HS-5 (cell line): ENCODE results near the gene DOCK4.

Experiments
- DNase-seq: peaks from one replicate; pipeline ENCODE4 v3.0.0-alpha.2; 2012; ENCODE audit warnings: low read depth

DOCK4 gene

DNA sequence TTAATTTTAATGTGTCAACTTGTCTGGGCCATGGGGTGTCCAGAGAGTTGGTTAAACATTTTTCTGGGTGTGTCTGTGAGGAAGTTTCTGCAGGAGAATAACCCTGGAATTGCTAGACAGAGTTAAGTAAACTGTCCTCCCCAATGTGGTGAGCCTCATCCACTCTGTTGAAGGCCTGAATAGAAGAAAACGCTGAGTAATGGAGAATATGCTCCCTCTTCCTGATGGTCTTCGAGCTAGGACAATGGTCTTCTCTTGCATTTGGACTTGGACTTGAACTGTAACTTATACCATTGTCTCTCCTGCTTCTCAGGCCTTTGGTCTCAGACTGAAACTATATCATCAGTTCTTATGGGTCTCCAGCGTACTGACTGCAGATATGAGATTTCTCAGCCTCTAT, 347.9 kb downstream of the DOCK4 start:
- DNase-seq = no peak

DNA sequence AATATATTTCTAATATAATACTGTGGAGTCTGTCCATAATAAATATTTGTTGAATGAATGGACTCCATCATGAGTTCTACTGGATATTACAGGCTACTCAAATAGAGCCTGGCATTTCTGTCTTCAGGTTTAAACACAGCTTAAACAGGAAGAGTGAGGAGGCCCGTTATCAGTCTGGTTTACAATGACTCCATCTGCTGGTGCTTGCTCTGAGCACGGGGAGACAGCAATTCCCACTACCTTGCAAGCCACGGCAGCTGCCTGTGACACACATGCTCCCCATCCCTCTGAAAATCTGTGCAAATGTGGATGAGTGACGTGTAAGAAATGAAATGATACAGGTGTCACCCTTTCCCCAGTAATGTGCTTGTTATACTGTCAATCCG, 350.4 kb downstream of the DOCK4 start:
- DNase-seq = no peak

DNA sequence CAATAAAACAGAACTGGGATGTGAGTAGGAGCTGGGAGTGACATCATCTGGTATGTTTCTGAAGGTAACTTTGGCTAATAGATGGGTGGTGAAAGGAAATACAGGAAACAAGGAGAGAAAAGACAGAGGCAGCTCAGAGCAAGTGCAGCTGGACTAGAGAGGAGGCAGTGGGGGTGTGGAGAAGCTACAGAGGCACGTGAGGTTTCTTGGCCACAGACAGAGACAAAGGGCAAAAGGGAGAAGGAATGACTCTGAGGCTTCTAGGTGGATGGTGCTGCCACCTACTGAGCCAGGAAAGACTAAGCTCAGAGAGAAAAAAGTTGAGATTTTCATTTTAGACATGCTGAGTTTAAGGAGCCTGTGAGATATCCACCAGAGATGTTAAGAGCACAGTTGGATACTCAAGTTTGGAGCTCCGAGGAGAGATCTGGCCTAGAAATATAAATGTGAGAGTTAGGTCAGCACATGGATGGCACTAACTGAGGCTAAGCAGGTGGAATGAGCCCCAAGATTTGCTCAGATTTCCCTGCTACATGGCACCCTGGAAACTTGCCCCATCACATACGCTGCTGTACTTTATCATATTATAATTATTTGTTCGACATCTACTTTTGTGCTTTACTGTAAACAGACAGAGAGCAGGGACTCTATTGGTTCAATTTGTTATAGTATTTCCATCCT, 350.9 kb downstream of the DOCK4 start:
- DNase-seq = no peak

DNA sequence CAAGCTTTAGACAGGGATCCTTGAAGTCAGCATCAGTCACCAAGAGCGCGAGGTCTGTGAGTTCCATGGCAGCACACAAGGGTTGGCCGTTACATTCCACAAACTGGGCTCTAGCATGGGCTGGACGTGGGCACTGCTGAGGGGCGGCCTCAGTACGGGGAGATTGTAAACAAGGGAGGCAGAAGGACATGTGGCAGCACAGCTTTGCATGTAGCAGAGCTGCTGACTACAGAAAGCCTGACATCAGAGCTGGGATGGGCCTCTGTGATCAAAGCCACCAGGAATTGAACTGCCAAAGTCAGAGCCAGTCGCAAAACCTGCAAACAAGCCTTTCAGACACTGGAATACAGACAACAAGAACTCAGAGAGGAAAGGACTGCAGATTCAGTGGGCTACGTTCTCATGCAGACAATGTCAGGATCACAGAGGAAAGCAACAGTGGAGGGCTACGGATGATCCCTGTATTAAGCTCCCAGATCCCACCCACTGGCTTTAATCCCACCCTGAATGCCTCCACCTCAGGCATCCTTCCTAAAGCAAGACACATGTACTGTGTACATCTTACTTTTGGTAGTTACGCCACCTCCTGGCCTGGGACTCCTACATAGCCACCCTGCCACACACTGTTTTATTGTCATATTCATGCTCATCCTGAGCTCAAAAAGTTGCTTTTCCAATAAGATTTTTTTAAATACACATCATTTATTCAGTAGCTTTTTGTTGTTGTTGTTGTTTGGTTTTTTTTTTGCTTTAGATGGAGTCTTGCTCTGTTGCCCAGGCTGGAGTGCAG, 352.8 kb downstream of the DOCK4 start:
- no peak for DNase-seq

GRCh38 chr7:111852081-111852480, 354.1 kb downstream of the DOCK4 start:
- DNase-seq = no peak

- DNase-seq = no peak
Measured at GRCh38 chr7:111846898-111847297, 359.3 kb downstream of the DOCK4 start.

- DNase-seq = no peak
Measured at GRCh38 chr7:111845853-111846252, 360.3 kb downstream of the DOCK4 start.

DNA sequence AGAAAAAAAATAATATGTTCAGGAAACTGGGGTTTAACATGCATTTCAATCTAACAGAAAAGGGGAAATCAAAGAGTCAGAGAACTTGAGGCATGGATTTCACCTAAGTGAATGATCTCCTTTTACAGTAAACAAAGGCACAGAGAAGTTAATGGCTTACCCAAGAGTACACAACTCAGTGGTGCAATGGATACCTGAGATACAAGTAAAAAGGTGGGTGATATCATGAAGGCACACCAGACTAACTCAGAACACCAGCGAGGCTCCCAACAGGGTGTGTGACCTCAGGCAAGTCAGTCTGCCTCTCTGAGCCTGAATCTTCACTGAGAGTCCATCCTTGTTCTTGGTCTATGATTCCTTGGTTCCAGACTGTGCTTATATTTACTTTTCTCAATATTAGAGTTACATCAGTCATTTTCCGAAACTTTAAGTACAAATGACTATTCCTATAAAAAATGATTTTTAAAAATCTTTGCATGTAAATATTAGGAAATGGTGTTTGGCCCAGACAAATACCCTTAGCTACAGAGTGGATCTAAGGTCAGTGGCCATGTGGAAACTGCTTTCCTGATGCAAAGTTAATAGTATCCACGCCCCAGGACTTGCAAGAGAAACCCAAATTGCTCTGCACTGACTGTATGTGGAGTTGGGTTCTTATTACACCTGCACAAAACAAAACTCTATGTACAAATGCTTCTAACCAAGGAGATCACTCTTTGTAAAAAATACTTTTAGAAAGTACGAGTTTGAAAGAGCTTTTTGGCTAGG, 361.1 kb downstream of the DOCK4 start:
- DNase-seq = no peak

- no peak for DNase-seq
Measured at GRCh38 chr7:111842491-111842890, 363.7 kb downstream of the DOCK4 start.

- DNase-seq = no peak
Measured at GRCh38 chr7:111841596-111842205, 364.5 kb downstream of the DOCK4 start.

- no peak for DNase-seq
Measured at GRCh38 chr7:111840528-111840927, 365.7 kb downstream of the DOCK4 start.

DNA sequence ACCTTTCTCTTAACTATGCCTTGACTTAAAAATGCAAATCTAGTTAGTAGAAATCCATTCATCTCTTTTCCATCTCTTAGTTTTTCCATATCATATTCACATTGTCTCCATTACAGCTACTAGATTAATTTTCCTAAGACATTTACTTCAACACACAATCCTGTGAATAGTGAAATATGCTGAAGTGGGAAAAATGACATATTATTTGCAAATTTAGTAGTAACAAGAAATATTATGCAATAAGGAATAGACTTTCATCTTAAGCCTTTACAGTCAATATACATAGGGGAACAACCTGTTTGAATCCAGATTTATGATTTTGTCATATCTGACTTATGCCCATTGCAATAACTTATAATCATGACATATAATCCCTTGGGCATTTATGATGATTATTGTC, 366.9 kb downstream of the DOCK4 start:
- DNase-seq = no peak

DNA sequence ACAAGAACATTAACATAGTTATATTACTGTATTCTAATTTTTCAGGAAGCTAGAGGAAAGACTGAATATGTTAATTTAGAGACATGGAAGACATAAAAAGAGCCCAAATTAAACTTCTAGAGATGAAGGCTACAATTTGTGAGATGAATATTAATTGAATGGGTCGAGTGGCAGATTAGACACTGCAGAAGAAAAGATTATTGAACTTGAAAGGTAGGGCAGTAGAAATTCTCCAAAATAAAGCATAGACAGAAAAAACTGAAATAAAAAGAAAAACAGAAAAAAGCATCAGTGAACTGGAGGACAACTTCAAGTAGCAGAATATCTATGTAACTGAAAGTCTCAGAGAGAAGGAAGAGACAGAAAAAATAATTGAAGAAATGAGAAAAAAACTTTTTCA, 369.6 kb downstream of the DOCK4 start:
- DNase-seq = no peak

DNA sequence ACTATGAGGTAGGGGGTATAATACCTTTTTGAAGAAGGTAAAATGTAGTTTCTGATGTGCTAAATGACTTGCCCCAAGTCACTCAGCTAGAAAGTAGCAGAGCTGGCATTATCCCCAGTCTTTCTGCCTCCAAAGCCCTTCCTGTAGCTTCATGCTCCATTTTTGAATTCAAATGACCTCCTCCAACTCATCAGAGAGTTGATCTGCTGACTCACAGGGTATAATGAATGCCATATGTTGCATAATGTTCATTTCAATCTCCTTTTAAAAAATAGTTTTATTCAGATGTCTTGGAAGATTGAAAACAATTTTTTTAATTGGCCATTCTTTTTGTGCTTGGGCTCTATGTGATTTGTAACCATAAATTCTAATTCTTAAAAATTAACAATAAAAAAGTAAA, 371.1 kb downstream of the DOCK4 start:
- peak; percentile 61 for DNase-seq

DNA sequence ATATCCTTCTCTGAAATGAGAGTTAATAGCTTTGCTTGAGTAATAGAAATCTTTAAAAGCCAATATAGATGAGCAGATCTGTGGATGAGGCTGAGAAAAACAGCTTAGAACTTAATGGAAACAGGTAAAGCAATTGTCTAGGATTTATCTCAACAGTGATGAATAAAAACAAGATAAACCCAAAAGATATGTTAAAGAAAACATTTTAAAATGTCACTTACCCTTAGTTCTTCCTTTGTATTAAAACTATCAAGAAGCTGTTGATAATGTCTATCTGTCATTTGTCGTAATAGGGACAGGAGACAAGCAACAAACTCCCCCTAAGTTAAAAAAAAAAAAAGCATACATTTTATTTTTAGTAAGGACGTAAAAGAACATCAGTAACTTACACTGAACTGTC, 371.8 kb downstream of the DOCK4 start:
- DNase-seq = no peak

GRCh38 chr7:111833466-111833865, 372.7 kb downstream of the DOCK4 start:
- DNase-seq = no peak

- no peak for DNase-seq
Measured at GRCh38 chr7:111832174-111832573, 374.0 kb downstream of the DOCK4 start.

- no peak for DNase-seq
Measured at GRCh38 chr7:111829221-111829620, 377.0 kb downstream of the DOCK4 start.

DNA sequence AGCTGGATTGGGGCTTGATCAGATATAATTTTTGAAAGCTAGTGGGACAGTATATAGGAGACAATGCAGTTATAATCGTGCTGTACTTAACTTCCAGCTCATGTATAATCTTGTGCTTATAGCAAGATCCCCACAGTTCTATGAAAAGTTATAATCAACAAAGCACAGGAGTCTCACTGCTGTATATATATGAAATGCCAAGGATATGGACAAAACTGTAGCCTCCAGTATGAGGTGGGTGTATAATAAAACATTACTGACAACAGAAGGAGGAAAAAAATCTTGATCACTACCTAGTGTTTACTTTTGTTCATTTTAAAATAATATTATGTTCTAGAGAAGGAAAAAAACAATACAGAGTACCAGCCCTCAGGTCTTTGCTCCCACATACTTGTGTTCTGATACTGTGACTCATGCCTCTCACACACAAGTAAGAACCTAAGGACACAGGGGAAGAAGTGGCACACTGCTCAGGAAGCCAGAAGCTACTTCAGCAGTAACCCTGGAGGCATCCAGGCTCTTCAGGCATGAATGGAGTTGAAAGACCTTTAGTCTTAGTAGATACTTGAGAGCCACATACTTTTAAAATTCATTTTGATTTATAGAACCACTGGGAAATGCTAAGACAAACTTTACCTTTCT, 378.2 kb downstream of the DOCK4 start:
- no peak for DNase-seq

- DNase-seq = no peak
Measured at GRCh38 chr7:111825046-111825445, 381.2 kb downstream of the DOCK4 start.

DNA sequence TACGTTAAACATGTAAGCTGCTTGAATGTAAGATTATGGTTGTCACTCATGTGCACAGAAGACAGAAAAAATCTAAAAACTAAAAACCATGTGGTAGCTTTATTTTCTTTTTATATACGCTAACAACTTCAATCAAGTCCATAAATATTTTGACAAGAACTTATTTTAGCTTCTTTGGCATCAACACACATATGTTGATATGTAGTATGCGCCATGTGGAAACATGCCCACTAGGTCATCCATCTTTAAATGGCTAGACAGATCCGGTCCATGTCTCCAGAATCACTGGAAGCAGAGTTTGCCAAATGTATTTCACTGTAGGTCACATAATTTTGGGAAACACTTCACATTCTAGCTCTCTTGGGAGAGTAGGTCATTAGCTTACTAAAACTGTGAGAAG, 382.4 kb downstream of the DOCK4 start:
- DNase-seq = no peak

- no peak for DNase-seq
Measured at GRCh38 chr7:111821046-111821445, 385.2 kb downstream of the DOCK4 start.
